Stimulated activated CD4-positive, alpha-beta T cell treated with anti-CD3 and anti-CD28 coated beads, Interleukin-4, amount 100 ng/mL, for 48 hours (primary cell): Measurements from ENCODE around the gene ARHGEF25.
"Not testable (repeated sequence)": the region's sequence is repeated elsewhere in the genome, so short reads cannot be mapped to it uniquely, and the experiment has no call there.

Experiments used
- DNase-seq, 2 donors: peaks; one replicate each; pipeline ENCODE4 v3.0.0-alpha.2; 2020; ENCODE audit warnings: low read depth in 2 of 2

Gene ARHGEF25

DNA sequence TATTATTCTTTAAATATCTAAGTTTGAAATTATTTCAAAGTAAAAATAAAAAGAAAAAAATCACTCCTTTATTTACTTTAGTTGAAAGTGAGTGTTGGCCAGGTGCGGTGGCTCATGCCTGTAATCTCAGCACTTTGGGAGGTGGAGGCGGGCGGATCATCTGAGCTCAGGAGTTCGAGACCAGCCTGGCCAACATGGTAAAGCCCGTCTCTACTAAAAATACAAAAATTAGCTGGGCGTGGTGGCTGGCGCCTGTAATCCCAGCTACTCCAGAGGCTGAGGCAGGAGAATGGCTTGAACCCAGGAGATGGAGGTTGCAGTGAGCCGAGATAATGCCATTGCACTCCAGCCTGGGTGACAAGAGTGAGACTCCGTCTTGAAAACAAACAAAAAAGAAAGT, 25.5 kb downstream of the ARHGEF25 start:
- not testable (repeated sequence) for DNase-seq

DNA sequence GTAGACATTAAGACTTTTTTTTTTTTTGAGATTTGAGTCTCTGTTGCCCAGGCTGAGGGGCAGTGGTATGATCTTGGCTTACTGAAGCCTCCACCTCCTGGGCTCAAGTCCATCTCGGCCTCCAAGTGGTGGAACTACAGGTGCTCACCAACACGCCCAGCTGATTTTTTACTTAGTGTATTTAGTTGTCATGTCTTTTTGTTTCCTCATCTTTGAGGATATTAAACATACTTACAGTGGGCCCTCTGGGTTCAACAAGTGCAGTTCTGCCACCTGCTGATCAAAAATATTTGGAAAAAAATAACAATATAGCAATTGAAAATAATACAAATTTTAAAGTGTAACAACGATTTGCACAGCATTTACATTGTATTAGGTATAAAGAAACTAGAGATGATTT, 26.1 kb downstream of the ARHGEF25 start:
- no peak for DNase-seq

DNA sequence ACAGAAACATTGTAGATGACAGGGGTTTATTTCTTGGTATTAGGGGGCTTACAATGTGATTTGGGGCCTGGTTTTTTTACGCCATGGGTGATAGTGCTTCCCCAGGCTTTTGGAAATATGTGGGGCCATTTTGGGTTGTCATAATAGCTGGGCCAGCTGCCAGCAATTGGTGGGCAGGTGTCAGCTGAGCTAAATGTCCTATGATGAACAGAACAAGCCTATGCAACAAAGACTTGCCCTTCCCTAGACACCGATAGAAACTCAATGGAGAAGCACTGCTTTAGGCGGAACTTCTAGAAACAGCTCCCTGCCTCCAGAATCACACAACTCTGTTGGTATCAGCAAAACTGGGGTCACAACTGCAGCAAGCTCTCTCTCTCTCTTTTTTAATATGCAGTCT, 26.9 kb downstream of the ARHGEF25 start:
- no peak for DNase-seq

DNA sequence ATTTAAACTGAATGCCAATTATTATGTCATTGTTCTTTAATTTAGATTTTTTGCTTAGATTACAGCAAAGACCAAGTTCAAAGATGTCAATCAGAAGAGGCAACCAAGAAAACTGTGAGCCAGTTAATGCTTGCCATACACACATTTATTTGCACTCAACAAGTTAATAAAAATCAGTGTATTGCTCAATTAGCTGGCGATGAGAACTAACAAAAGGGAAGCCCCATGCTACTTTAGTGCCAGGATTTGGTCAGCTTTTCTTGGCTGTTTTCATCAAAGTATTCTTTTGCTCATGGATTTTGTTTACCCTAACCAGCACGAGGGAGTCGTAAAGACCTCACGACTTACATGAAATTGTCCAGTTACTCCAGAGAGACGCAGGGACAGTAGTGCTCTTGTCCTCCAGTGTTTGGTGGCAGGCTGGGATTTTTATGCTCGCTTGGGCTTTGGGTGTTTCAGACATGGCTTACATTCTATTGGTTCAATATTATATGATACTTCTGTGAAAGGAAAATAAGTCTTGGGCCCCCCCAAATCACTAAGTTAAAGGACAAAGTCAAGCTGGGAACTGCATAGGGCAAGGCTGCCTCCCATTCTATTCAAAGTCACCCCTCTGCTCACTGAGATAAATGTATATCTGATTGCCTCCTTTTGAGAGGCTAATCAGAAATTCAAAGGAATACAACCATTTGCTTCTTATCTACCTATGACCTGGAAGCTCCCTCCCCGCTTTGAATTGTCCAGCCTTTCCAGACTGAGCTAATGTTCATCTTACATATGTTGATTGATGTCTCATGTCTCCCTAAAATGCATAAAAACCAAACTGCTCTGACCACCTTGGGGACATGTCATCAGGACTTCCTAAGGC, 29.2 kb downstream of the ARHGEF25 start:
- no peak for DNase-seq

DNA sequence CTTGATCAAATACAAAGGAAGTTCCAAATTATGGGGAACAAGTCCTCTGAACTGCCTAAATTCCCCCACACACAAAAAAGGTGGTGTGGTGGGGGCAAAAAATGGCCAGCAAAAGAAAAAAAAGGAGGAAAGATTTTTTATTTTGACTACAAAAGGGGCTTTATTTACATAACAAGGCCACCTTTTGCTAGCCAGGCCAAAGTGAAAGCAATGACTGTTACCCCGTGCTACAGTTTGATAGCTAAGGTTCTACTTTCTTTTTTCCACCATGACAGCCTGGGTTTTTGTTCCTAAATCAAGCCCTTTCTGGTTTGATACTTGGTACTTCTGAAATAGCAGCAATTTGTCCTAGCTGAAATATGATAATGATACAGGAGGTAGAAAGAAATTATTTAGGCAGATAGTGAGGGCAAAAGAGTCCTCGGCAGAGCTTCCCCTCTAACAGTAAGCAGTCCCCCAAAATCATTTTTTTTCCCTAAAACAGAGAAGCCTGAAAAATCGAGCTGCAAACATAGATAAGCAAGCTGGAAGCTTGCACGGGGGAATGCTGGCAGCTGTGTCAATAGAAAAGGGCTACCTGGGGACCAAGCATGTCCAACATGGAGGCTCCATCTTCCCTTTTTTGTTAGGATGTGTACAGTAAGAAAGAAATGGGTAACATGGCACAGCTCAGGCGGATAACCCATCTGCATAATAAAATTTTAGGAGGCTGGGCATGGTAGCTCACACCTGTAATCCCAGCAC, 30.6 kb downstream of the ARHGEF25 start:
- DNase-seq: no peak

DNA sequence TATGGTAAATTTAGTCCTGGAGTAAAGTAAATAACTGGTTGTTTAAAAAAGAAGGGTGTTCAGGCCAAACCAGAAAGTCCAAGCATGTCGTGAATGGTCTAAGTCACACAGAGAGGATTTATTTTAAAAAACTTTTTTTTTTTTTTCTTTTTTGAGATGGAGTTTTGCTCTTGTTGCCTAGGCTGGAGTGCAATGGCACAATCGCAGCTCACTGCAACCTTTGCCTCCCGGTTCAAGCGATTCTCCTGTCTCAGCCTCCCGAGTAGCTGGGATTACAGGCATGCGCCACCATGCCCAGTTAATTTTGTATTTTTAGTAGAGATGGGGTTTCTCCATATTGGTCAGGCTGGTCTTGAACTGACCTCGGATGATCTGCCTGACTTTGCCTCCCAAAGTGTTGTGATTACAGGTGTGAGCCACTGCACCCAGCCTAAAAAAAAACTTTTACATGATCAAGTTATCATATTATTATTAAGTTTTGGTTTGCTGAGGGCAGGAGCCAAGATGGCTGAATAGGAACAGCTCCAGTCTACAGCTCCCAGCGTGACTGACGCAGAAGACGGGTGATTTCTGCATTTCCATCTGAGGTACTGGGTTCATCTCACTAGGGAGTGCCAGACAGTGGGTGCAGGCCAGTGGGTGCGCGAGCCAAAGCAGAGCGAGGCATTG, 34.9 kb downstream of the ARHGEF25 start:
- not testable (repeated sequence) for DNase-seq

DNA sequence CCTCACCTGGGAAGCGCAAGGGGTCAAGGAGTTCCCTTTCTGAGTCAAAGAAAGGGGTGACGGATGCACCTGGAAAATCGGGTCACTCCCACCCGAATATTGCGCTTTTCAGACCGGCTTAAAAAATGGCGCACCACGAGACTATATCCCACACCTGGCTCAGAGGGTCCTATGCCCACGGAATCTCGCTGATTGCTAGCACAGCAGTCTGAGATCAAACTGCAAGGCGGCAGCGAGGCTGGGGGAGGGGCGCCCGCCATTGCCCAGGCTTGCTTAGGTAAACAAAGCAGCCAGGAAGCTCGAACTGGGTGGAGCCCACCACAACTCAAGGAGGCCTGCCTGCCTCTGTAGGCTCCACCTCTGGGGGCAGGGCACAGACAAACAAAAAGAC, 35.4 kb downstream of the ARHGEF25 start:
- DNase-seq: not testable (repeated sequence)

DNA sequence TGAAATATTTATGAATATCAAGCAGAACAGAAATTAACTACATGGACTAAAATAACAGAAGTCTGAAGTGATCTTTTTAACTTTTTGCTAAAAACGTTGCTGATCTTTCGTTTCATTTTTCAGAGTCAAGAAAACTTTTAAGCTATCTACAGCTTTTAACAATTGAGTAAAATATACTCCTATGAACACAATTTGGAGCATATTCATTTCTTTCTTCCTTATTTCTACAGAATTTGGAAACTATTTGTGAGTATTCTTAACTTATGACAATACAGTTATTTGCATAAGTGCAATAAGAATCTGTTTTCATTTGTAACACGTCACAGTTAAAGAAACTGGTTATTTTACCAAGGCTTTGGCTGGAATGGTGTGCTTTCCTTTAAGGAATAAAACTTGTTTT, 42.8 kb downstream of the ARHGEF25 start:
- no peak for DNase-seq

DNA sequence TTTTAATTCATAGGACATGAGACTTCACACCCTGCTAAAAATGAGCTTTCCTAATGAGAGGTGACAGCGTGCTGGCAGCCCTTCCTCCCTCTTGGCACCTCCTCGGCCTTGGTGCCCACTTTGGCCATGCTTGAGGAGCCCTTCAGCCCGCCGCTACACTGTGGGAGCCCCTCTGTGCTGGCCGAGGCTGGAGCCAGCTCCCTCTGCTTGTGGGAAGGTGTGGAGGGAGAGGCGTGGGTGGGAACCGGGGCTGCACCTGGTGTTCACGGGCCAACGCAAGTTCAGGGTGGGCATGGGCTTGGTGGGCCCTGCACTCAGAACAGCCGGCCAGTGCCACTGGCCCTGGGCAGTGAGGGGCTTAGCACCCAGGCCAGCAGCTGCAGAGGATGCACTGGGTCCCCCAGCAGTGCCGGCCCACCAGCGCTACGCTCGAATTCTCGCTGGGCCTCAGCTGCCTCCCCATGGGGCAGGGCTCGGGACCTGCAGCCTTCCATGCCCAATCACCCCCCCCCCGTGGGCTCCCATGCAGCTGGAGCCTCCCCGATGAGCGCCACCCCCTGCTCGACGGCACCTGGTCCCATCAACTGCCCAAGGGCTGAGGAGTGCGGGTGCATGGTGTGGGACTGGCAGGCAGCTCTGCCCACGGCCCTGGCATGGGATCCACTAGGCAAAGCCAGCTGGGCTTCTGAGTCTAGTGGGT, 44.5 kb downstream of the ARHGEF25 start:
- no peak for DNase-seq

DNA sequence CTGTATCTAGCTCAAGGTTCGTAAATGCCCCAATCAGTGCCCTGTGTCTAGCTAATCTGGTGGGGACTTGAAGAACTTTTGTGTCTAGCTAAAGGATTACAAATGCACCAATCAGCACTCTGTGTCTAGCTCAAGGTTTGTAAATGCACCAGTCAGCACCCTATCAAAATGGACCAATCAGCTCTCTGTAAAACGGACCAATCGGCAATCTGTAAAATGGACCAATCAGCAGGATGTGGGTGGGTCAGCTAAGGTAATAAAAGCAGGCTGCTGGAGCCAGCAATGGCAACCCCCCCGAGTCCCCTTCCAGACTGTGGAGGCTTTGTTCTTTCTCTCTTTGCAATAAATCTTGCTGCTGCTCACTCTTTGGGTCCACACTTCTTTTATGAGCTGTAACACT, 45.2 kb downstream of the ARHGEF25 start:
- DNase-seq: not testable (repeated sequence)

DNA sequence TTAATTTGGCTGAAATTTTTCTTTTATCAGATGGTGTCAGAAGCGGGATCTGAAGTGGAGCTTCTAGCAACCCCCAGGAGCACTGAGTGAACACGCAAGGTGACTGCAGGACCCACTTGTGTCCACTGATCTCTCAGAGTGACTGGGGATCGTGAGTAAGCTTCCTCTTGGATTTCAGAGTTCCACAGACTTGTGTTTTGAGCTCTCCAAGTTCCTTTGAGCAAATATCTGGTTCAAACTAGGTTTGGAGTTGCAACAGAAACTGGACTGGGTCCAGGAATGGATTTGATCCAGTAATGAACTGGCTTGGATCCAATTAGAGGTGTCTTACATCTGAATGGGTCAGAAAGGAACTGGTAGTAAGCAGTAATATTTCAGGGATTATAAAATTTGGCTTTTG, 46.5 kb downstream of the ARHGEF25 start:
- no peak for DNase-seq

DNA sequence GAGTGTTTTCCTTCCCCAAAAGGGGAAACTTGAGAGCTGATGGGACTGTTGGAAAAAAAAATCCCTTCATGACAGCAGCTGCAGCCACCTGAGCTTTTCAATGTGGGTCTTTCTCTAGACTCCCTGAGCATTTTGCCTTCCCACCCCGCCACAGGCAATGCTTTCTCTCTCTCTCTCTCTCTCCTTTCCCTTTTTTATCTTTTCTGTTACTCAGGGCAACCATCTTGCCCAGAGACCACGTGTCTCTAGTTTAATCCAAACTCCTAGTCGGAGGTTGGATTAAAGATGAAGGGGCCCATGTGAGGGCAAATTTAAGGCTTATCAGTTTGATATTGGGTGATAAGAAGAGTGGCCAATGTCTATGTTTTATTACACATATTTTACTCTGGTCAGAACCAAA, 47.7 kb downstream of the ARHGEF25 start:
- DNase-seq: no peak

DNA sequence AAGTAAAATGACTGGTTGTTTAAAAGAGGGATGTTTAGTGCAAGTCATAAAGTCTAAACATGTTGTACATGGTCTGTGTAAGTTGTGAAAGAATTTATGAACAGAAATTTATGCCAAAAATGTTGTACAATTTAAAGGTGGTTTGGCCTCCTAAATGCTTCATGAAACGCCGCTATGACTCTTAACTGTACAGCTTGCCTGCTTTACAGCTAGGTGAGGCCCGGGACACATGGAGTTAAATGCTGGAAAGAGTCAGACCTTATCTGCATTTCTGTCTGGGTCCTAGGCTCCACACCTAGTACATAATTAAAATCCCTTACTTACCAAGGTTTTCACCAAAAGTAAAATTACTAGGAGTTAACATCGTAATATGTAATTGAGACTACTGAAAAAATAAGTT, 50.1 kb downstream of the ARHGEF25 start:
- DNase-seq: no peak

DNA sequence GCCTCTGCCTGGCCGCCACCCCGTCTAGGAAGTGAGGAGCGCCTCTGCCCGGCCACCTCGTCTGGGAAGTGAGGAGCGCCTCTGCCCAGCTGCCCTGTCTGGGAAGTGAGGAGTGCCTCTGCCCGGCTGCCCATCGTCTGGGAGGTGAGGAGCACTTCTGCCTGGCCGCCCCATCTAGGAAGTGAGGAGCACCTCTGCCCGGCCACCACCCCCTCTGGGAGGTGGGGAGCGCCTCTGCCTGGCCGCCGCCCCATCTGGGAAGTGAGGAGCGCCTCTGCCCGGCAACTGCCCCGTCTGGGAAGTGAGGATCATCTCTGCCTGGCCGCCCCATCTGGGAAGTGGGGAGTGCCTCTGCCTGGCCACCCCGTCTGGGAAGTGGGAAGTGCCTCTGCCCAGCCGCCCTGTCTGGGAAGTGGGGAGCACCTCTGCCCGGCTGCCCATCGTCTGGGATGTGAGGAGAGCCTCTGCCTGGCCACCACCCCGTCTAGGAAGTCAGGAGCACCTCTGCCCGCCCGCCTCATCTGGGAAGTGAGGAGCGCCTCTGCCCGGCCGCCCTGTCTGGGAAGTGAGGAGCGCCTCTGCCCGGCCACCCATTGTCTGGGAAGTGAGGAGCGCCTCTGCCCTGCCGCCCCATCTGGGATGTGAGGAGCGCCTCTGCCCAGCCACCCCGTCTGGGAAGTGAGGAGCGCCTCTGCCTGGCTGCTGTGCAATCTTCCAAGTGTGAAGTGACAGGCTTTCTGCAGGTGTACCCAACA, 54.0 kb downstream of the ARHGEF25 start:
- DNase-seq: not testable (repeated sequence)
